Ascending aorta (tissue), 2 donors: ENCODE results near the gene MACO1. TPM values are rescaled to one million over a fixed set of nuclear protein-coding genes. Genes with fewer than 3 reads are reported as not detected.

Experiments
- DNase-seq, 2 donors: peaks; one replicate each; pipeline ENCODE4 v3.0.0-alpha.2; 2019; ENCODE audit warnings: low spot score in 2 of 2
- H3K27ac ChIP-seq, 2 donors: fragments of 200-600 bp; sonication (generic); one replicate each; pipeline ENCODE4 v1.5.1; 2016 to 2017; ENCODE audit warnings: mild to moderate bottlenecking in 1 of 2
- H3K27me3 ChIP-seq: fragments of 200-600 bp; sonication (generic); one replicate; pipeline ENCODE4 v1.5.1; 2017
- H3K36me3 ChIP-seq, 2 donors: fragments of 200-600 bp; sonication (generic); one replicate each; pipeline ENCODE4 v1.5.1; 2016
- H3K4me1 ChIP-seq, 2 donors: fragments of 200-600 bp; sonication (generic); one replicate each; pipeline ENCODE4 v1.5.1; 2016 to 2017; ENCODE audit warnings: mild to moderate bottlenecking in 1 of 2
- H3K4me3 ChIP-seq, 2 donors: fragments of 200-600 bp; sonication (generic); one replicate each; pipeline ENCODE4 v1.5.1; 2016 to 2017; ENCODE audit warnings: mild to moderate bottlenecking in 1 of 2
- H3K9me3 ChIP-seq, 2 donors: fragments of 200-600 bp; sonication (generic); one replicate each; pipeline ENCODE4 v1.5.1; 2016
- intact Hi-C: fragments of 100-400 bp; cut with DNase I; formaldehyde crosslinking; loops from one replicate; pipeline ENCODE4 v1.15.1; 2023
- total RNA-seq: library from RNA; depleted of rRNA; stranded (reverse); fragments of >200 nt; gene quantifications from one replicate; pipeline ENCODE4 v1.1.0, GENCODE V29; 2016
- TF ChIP-seq, protein P1 (sequence below), 3 experiments: fragments of 200-600 bp in 2 of 3; fragments of 450-650 bp in 1 of 3; sonication (generic) in 2 of 3; IDR thresholded peaks; one replicate each; pipeline ENCODE4 v1.5.1; 2016 to 2019; ENCODE audit warnings: antibody characterized with exemption in 3 of 3, mild to moderate bottlenecking in 1 of 3, moderate library complexity in 1 of 3

The MACO1 gene
- total RNA-seq, 1 donor from 2014 or later = 49.2 TPM

GRCh38 chr1:25531082-25531461, 100.4 kb downstream of the MACO1 start:
- Histone ChIP-seq H3K27ac (no peak overlapping the region), H3K27me3 (no peaks in the 10 kb centered on the region), H3K4me1 (peaks cover 3 to 4% of the 10 kb centered on the region in 2 donors), H3K4me3 (no peak overlapping the region), H3K9me3 (no peaks in the 10 kb centered on the region), H3K36me3 (no peaks in the 10 kb centered on the region)
- intact Hi-C loops = no loop called here
- DNase-seq = no peak
- TF ChIP-seq, protein P1, sequence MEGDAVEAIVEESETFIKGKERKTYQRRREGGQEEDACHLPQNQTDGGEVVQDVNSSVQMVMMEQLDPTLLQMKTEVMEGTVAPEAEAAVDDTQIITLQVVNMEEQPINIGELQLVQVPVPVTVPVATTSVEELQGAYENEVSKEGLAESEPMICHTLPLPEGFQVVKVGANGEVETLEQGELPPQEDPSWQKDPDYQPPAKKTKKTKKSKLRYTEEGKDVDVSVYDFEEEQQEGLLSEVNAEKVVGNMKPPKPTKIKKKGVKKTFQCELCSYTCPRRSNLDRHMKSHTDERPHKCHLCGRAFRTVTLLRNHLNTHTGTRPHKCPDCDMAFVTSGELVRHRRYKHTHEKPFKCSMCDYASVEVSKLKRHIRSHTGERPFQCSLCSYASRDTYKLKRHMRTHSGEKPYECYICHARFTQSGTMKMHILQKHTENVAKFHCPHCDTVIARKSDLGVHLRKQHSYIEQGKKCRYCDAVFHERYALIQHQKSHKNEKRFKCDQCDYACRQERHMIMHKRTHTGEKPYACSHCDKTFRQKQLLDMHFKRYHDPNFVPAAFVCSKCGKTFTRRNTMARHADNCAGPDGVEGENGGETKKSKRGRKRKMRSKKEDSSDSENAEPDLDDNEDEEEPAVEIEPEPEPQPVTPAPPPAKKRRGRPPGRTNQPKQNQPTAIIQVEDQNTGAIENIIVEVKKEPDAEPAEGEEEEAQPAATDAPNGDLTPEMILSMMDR (IDR thresholded peaks at IDR 0.05) = no peak

- no peak overlapping the region for H3K4me3 ChIP-seq
Measured at GRCh38 chr1:25532970-25533369, 102.3 kb downstream of the MACO1 start.

DNA sequence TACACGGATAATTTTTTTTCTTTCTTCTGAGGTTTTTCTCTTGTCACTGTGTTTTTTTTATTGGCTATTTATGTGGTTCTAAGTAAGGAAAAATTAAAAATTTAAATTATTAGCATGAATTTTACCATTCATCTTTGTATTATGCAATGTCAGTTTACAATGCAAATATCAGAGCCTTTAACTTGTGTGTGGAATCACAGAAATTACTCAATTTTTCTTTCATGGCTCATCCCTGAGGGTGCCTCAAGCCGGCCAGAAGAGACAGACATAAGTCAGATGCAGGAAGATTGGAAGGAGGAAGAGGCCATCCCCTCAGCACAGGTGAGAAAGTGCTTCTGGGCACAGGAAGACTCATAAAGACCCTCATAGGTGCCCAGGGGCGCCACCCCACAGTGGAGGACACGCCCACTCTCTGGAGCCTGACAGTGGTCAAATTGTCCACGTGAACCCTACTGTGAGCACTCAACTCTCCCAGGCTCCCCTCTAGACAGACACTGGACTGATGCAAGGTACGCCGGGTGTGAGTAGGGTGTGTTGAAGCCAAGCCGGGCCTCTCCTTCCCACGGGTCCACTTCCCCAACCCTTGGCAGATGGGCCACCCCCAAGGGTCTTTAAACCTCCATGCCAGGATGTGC, 103.2 kb downstream of the MACO1 start:
- DNase-seq = no peak
- Histone ChIP-seq H3K9me3 (no peaks in the 10 kb centered on the region), H3K36me3 (no peaks in the 10 kb centered on the region), H3K27ac (no peak overlapping the region), H3K4me1 (peaks cover 0 to 3% of the 10 kb centered on the region in 2 donors), H3K27me3 (no peaks in the 10 kb centered on the region), H3K4me3 (no peak overlapping the region)
- intact Hi-C loops = no loop called here
- TF ChIP-seq, protein P1 (IDR thresholded peaks at IDR 0.05) = no peak

More at GRCh38 chr1:25532970-25533369, 102.3 kb downstream of the MACO1 start:
- peaks cover 0 to 3% of the 10 kb centered on the region in 2 donors for H3K4me1 ChIP-seq
- no peaks in the 10 kb centered on the region for H3K36me3 ChIP-seq
- intact Hi-C loops = no loop called here
- H3K9me3 ChIP-seq = no peaks in the 10 kb centered on the region
- no peak for DNase-seq
- no peaks in the 10 kb centered on the region for H3K27me3 ChIP-seq
- TF ChIP-seq, protein P1 (IDR thresholded peaks at IDR 0.05) = no peak
- H3K27ac ChIP-seq = no peak overlapping the region

DNA sequence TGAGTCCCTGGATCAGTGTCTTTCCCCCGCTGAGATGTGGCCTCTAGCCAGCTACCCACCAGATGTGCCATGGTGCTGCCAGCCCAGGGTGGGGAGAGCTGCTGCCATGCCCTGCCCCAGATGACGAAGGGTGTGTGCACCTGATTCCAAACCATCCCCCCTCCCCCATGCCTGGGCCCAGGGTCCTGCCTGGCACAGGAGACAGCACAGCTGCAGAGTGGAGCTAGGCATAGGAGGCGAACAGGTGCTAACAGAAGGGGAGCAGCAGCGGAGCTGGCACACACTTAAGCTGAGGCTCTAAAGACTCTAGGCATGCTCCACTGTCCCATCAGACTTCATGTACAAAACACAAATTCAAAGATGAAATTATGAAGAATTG, 103.7 kb downstream of the MACO1 start:
- H3K4me3 ChIP-seq = no peak overlapping the region
- TF ChIP-seq, protein P1 (IDR thresholded peaks at IDR 0.05) = no peak
- H3K9me3 ChIP-seq = no peaks in the 10 kb centered on the region
- peaks cover 0 to 3% of the 10 kb centered on the region in 2 donors for H3K4me1 ChIP-seq
- H3K27me3 ChIP-seq = no peaks in the 10 kb centered on the region
- no peaks in the 10 kb centered on the region for H3K36me3 ChIP-seq
- intact Hi-C loops = no loop called here
- no peak for DNase-seq
- no peak overlapping the region for H3K27ac ChIP-seq

DNA sequence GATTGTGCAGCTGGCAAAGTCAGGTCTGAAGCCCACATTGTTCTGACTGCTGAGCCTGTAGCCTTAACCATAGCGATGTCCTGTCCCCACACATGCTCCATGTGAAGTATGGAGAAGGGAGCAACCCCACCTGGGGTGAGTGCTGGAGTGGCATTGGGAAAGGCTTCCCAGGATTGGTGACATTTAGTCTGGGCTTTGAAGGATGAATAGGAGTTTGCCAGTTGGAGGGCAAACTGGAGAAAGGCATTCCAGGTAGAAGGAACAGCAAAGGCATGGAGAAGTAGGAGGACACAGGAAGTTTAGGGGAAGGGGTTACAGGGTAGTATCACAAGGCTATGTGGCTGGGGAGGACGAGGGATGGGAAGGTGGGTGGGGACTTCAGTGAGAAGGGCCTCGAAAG, 105.4 kb downstream of the MACO1 start:
- H3K27ac ChIP-seq = no peak overlapping the region
- peaks cover 0 to 3% of the 10 kb centered on the region in 2 donors for H3K4me1 ChIP-seq
- no peaks in the 10 kb centered on the region for H3K9me3 ChIP-seq
- no peak for DNase-seq
- intact Hi-C loops = no loop called here
- H3K36me3 ChIP-seq = no peaks in the 10 kb centered on the region
- TF ChIP-seq, protein P1 (IDR thresholded peaks at IDR 0.05) = no peak
- H3K27me3 ChIP-seq = no peaks in the 10 kb centered on the region
- H3K4me3 ChIP-seq = no peak overlapping the region
